Brain microvascular endothelial cell (primary cell): ENCODE measurements around the gene CSF1.
"Not testable (repeated sequence)": the region's sequence is repeated elsewhere in the genome, so short reads cannot be mapped to it uniquely, and the experiment has no call there.

Source experiments
- DNase-seq: peaks from one replicate; pipeline ENCODE4 v3.0.0-alpha.2; 2020
- H3K27ac ChIP-seq: fragments of 250-450 bp; sonication (Bioruptor Pico); 2 replicates; pipeline ENCODE4 v1.5.1; 2020; ENCODE audit warnings: mild to moderate bottlenecking, moderate library complexity
- H3K27me3 ChIP-seq: fragments of 250-450 bp; sonication (Bioruptor Pico); replicated peaks from 2 replicates; pipeline ENCODE4 v1.5.1; 2020; ENCODE audit warnings: mild to moderate bottlenecking
- H3K36me3 ChIP-seq: fragments of 250-450 bp; sonication (Bioruptor Pico); replicated peaks from 2 replicates; pipeline ENCODE4 v1.5.1; 2020; ENCODE audit warnings: mild to moderate bottlenecking
- H3K4me3 ChIP-seq: 2 replicates; pipeline ENCODE4 v1.5.1; 2011; ENCODE audit warnings: low read depth, mild to moderate bottlenecking, control low read depth, low read length, moderate library complexity
- in situ Hi-C: cut with HindIII; loops from 2 replicates; pipeline ENCODE4 v1.10.0; 2017; ENCODE audit warnings: low sequenced_read_pairs, low pct_ligation_motif_present
- TF ChIP-seq, protein P1 (sequence below): IDR thresholded peaks from 2 replicates; pipeline ENCODE4 v1.5.1; 2011; ENCODE audit warnings: low read depth, mild to moderate bottlenecking, moderate library complexity, low read length, control low read depth, inconsistent platforms; ENCODE audit errors: missing control alignments

The CSF1 gene

DNA sequence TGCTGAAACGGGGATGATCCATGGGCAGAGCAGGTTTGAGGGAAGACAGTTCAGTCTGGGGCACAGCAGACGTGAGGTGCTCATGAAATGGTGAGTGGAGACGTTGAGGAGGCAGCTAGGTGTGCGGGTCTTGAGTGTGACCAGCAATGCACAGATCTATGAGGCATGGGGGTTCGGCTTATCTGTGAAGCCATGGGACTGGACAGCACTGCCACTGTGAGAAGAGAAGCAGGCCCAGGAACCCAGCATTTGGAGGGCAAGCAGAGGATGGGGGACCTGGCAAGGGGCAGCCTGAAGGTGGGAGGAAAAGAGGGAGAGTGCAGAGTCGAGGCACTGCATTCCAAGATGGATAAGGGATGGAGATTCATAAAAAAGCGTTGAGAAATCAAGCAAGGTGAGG, 8.0 kb downstream of the CSF1 start:
- TF ChIP-seq, protein P1, sequence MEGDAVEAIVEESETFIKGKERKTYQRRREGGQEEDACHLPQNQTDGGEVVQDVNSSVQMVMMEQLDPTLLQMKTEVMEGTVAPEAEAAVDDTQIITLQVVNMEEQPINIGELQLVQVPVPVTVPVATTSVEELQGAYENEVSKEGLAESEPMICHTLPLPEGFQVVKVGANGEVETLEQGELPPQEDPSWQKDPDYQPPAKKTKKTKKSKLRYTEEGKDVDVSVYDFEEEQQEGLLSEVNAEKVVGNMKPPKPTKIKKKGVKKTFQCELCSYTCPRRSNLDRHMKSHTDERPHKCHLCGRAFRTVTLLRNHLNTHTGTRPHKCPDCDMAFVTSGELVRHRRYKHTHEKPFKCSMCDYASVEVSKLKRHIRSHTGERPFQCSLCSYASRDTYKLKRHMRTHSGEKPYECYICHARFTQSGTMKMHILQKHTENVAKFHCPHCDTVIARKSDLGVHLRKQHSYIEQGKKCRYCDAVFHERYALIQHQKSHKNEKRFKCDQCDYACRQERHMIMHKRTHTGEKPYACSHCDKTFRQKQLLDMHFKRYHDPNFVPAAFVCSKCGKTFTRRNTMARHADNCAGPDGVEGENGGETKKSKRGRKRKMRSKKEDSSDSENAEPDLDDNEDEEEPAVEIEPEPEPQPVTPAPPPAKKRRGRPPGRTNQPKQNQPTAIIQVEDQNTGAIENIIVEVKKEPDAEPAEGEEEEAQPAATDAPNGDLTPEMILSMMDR: no peak
- Histone ChIP-seq H3K36me3 (peaks cover 36% of the 10 kb centered on the region), H3K27ac (no peak overlapping the region), H3K4me3 (no peak overlapping the region), H3K27me3 (no peaks in the 10 kb centered on the region)
- no peak for DNase-seq
- in situ Hi-C loops: no loop called here

DNA sequence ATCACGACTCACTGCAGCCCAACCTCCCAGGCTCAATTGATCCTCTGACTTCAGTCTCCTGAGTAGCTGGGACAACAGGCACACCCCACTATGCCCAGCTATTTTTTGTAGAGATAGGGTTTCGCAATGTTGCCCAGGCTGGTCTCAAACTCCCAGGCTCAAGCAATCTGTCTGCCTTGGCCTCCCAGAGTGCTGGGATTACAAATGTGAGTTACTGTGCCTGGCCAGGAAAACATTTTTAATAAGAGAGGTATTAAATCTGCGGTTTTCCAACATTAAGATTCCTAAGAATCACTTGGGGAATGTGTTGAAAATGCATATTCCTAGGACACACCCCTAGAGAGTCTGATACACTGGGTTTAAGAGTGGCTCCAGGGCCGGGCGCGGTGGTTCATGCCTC, 8.7 kb downstream of the CSF1 start:
- H3K36me3 ChIP-seq: peaks cover 41% of the 10 kb centered on the region
- no peak overlapping the region for H3K27ac ChIP-seq
- H3K4me3 ChIP-seq: no peak overlapping the region
- TF ChIP-seq, protein P1: no peak
- H3K27me3 ChIP-seq: no peaks in the 10 kb centered on the region
- in situ Hi-C loops: no loop called here
- DNase-seq: no peak

DNA sequence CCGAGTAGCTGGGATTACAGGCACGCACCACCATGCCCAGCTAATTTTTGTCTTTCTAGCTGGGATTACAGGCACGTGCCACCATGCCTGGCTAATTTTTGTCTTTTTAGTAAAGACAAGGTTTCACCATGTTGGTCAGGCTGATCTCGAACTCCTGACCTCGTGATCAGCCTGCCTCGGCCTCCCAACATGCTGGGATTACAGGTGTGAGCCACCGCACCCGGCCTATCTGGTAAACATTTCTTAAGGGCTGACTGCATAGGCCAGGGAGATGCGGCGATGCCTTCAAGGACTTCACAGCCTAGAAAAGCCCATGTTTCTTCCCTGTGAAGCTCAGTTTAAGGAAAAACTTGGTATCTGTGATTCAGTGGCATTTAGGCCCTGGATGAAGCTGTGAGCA, 9.7 kb downstream of the CSF1 start:
- in situ Hi-C loops: not testable (repeated sequence)

DNA sequence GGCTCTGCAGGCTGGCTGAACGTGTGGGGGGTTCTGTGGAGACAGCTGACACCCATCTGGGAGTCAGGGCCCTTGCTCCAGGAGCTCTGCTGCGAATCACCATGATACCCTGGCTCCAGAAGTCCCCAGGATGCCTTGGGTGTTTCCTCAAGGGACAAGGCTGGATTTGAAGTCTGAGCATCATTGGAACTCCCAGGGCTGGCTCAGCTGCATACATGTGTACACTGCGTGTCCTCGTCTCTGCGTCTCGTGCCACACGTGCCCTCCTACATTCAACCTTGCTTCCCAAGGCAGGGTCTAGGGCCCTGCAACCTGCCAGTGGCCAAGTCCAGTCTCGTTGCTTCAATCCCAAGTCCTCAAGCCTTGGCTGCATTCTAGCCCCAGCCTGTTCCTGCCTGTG, 11.7 kb downstream of the CSF1 start:
- H3K4me3 ChIP-seq: no peak overlapping the region
- no peak overlapping the region for H3K27ac ChIP-seq
- in situ Hi-C loops: no loop called here
- peaks cover 38% of the 10 kb centered on the region for H3K36me3 ChIP-seq
- no peaks in the 10 kb centered on the region for H3K27me3 ChIP-seq
- no peak for DNase-seq
- TF ChIP-seq, protein P1: no peak

More for the DNA sequence above, 9.7 kb downstream of the CSF1 start:
- peaks cover 41% of the 10 kb centered on the region for H3K36me3 ChIP-seq
- not testable (repeated sequence) for H3K4me3 ChIP-seq, DNase-seq, H3K27ac ChIP-seq, H3K27me3 ChIP-seq

DNA sequence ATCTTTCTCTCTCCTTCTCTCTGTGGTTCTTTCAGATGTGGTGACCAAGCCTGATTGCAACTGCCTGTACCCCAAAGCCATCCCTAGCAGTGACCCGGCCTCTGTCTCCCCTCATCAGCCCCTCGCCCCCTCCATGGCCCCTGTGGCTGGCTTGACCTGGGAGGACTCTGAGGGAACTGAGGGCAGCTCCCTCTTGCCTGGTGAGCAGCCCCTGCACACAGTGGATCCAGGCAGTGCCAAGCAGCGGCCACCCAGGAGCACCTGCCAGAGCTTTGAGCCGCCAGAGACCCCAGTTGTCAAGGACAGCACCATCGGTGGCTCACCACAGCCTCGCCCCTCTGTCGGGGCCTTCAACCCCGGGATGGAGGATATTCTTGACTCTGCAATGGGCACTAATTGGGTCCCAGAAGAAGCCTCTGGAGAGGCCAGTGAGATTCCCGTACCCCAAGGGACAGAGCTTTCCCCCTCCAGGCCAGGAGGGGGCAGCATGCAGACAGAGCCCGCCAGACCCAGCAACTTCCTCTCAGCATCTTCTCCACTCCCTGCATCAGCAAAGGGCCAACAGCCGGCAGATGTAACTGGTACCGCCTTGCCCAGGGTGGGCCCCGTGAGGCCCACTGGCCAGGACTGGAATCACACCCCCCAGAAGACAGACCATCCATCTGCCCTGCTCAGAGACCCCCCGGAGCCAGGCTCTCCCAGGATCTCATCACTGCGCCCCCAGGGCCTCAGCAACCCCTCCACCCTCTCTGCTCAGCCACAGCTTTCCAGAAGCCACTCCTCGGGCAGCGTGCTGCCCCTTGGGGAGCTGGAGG, 12.7 kb downstream of the CSF1 start:
- TF ChIP-seq, protein P1: peak; percentile 72
- DNase-seq: no peak
- in situ Hi-C loops: no loop called here
- H3K27ac ChIP-seq: no peak overlapping the region
- H3K36me3 ChIP-seq: peaks cover 30% of the 10 kb centered on the region
- H3K4me3 ChIP-seq: no peak overlapping the region
- H3K27me3 ChIP-seq: no peaks in the 10 kb centered on the region

DNA sequence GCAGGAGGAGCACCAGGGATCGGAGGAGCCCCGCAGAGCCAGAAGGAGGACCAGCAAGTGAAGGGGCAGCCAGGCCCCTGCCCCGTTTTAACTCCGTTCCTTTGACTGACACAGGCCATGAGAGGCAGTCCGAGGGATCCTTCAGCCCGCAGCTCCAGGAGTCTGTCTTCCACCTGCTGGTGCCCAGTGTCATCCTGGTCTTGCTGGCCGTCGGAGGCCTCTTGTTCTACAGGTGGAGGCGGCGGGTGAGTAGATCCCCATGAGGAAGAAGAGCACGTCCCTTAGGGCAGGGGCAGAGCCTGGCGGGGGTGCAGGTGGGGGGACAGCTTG, 13.3 kb downstream of the CSF1 start:
- in situ Hi-C loops: no loop called here
- TF ChIP-seq, protein P1: no peak
- DNase-seq: no peak
- no peak overlapping the region for H3K4me3 ChIP-seq
- H3K36me3 ChIP-seq: peaks cover 25% of the 10 kb centered on the region
- H3K27ac ChIP-seq: no peak overlapping the region
- no peaks in the 10 kb centered on the region for H3K27me3 ChIP-seq
